Left renal pelvis (tissue), 4 donors: ENCODE data around the gene MRPS11. TPM values are rescaled to one million over a fixed set of nuclear protein-coding genes. Genes with fewer than 3 reads are reported as not detected.
"Not testable (repeated sequence)": the region's sequence is repeated elsewhere in the genome, so short reads cannot be mapped to it uniquely, and the experiment has no call there.

Experiments
- DNase-seq, 4 donors: peaks; one replicate each; pipeline ENCODE4 v3.0.0-alpha.2; 2013; ENCODE audit warnings: low read depth in 4 of 4, low spot score in 3 of 4
- polyA plus RNA-seq, 4 donors: library from polyadenylated mRNA; unstranded; fragments of 120-200 nt; gene quantifications; one replicate each; pipeline ENCODE4 v1.2.1, GENCODE V29; 2013; ENCODE audit not compliant: insufficient read length in 4 of 4

MRPS11 gene
- polyA plus RNA-seq, result 10 to 100 TPM; 28.9 to 55.9 (median 38.2) TPM

DNA sequence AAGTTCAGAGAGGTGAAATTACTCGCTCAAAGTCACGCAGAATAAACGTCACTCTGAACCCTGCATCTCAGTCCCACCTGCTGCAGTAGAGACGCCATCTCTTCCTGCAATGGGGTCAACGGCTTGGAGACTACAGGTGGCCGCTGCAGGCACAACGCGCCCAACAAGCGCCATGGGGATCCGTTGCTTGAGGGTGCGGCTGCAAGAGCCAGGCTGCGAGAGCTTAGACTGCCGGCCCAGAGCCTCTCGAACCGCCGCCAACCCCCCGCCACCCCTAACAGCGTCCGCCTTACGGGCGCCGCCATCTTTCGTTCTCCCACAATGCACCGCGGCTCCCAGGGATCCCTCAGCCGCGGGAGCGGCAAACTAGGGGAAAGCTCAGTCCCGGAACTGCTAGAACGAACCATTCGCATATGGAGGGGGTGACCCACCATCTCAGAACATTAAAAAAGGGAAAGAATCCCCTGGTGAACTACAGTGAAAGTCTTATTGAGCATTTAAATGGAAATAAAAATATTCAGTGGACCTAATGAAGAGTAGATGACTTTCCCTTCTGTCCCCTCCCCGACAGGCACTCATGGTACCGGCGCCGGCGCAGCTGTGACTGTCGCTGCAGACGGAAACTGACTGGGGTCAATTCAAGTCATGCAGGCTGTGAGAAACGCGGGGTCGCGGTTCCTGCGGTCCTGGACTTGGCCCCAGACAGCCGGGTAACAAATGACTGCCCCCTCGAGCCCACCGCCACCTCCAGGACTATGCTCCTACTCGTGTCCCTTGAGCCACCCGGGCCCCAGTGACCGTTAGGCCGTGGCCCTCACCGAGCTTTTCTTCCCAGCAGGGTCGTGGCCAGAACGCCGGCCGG, at the start of gene MRPS11, which contains the start of gene MRPL46:
MRPS11 (plus strand) TSS at position 636 of the 862 bp plus-strand sequence; CDS start at position 646, 10 bp downstream.
MRPL46 (minus strand) TSS at position 316 of the 862 bp plus-strand sequence; CDS start at position 305, 11 bp downstream.
- DNase-seq, result peak; percentile 87 to 88 (median 87)

DNA sequence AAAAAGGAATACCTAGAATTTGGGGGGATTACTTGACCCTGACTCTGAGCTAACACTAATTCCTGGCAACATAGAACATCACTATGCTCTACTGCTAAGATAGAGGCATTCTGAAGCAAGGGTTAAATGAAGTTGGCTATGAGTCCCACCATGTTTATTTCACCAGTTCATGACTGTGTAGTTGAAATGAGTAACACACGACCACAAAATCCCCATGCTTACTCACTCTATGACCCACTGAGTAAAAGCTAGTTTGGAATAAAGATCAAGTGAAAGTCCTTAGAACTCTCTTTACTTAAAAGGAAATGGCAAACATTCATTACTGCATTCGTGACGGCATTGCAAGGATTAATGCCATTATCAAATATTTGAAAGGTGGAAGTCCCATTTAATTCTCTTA, 47.7 kb upstream of the MRPS11 start:
- DNase-seq, result no peak

DNA sequence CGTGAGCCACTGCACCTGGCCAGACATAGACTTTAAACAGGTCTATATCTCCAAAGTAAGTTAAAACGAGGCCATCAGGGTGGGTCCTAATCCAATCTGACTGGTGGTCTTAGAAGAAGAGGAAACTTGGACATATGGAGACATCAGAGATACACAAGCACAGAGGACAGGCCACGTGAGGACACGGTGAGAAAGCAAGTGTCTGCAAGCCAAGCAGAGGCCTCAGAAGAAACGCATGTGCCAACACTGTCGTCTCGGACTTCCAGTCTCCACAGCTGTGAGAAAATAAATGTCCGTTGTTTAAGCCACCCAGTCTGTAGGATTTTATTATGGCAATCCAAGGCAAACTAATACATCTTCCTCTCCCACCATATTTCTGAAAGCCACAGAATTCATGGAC, 44.2 kb upstream of the MRPS11 start:
- no peak for DNase-seq

DNA sequence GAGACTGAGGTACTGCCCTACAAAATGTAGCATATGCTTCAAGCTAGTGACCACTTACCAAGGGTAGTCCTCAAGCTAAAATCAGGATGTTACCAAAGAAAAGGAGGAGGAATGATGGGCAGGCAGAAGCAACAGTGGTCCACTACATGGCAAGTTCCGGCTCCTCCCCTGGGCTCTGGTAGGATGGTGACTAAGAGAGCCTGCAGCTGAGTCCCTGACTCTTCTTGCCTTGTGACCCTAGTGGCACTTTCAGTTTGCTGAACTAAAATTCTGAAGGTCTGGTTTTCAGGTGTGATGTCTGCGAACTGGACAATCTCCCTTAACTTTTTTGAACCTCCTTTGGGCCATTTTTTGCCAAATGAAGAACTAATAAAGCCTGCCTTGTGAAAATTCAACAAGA, 41.2 kb upstream of the MRPS11 start:
- no peak for DNase-seq

GRCh38 chr15:88428053-88428452, 39.5 kb upstream of the MRPS11 start:
- no peak for DNase-seq

GRCh38 chr15:88428805-88429605, 38.5 kb upstream of the MRPS11 start:
- DNase-seq, result no peak

GRCh38 chr15:88430051-88430450, 37.5 kb upstream of the MRPS11 start:
- no peak for DNase-seq

DNA sequence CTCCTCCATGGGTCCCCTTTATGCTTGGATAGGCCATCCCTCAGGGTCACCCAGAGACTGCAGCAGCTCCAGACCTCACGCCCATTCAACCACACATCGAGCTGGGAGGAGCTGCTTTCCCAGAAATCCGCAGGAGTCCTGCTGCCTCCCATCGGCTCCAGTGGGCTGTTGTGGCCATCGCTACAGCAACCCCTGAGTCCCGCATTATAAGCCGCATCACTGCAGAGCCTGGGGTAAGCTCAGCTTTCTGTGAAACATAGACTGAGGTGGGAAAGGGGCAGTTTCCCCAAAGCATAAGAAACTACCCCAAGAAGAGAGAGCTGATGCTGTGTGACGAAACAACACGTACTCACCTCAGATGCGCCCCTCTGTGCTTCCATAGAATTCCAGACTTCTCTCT, 36.1 kb upstream of the MRPS11 start:
- no peak for DNase-seq

GRCh38 chr15:88433046-88433685, 34.3 kb upstream of the MRPS11 start:
- no peak for DNase-seq

DNA sequence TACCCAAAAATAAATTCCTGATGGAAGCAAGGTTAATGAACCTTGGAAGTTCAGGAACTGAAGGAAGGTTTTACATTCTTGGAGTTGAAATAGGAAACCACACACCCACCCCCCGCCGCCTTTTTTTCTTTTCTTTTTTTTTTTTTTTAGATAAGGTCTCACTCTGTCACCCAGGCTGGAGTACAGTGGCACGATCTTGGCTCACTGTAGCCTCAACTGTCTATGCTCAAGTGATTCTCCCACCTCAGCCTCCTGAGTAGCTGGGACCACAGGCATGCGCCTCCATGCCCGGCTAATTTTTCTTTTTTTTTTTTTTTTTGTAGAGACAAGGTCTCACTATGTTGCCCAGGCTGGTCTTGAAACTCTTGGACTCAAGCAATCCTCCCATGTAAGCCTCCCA, 33.4 kb upstream of the MRPS11 start:
- not testable (repeated sequence) for DNase-seq

- no peak for DNase-seq
Observed at GRCh38 chr15:88438181-88438580, 29.3 kb upstream of the MRPS11 start.

DNA sequence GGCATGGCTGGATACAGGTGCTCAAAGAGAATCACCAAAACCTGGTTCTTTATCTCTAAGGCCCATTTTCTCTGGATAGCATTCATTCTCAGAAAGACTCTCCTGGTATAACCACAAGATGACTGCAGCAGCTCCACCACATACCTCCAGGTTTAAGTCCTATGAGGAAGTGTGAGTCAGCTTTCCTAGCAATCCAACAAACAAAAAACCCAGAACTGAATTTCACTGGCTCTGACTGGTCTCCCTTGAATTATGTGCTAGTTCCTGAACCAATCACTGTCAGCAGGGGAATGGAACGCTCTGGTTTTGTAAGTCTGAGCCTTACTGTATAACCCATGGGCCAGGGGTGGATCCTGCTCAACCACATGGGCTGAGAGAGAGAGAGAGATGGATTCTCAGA, 27.5 kb upstream of the MRPS11 start:
- DNase-seq, result no peak

DNA sequence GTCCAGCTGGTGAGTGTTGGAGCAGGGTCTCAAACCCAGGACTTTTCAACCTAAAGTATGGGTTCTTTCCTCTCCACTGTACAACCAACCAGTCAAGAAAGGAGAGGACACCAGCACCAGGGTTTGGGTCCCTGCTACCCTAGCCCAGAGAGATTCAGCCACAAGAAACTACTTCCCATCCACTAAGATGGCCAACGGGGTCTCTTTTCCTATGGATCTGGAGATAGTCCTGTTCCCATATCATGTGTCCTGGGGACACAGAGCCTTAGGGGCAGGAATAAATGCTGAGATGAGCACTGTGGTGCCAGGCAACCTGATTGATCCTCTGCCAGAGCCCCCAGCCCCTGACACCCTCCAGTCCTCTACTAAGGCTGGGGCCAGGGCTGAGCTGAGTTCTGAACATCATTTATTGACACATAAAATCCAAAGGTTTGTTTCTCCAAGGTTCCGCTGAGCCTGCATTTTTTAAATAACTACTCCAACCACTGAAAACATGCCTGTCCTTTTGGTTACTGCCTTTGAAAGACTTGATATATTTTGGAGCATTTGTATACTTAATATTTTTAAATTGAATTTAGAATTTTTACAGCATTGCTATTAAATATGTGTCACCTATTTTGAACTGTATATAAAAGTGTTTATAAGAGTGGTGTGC, 26.3 kb upstream of the MRPS11 start:
- DNase-seq, result no peak

DNA sequence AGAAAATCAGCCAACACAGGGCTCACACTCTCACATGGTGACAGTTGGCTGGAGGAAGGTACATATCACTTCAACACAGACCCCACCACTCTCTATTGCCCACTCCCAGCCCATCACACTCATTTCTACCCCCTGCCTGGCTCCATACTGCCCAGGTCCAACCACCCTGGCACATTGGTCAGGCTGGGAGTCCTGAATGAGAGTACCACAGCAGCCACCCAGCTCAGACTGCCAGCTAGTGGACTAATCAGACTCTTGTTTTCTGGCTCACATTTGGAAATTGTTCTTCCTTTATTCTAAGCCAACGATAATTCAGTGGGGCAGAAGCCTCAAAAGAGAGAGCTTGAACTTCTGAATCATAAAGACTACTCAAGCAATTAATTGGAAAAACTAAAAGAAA, 20.3 kb upstream of the MRPS11 start:
- DNase-seq, result no peak

GRCh38 chr15:88447741-88448140, 19.8 kb upstream of the MRPS11 start:
- no peak for DNase-seq

GRCh38 chr15:88448991-88449461, 18.5 kb upstream of the MRPS11 start:
- no peak for DNase-seq

DNA sequence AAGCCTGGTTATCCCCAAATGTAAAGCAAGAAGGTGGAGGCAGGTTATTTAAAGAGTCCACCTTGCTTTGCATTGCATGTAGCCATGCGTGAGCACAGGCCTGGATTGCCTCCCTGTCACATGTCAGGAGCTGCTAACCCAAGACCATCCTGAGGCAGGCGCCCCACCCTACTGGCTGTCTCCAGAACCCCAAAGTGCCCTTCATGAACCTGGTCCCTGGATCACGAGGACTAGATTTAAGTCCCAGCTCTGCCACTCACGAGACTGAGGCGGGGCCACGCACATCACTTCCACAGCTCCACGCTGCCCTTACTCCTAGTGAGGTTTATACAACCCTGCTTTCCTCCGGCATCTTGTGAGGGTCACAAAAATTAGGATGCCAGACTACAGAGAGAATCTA, 17.9 kb upstream of the MRPS11 start:
- DNase-seq, result no peak

DNA sequence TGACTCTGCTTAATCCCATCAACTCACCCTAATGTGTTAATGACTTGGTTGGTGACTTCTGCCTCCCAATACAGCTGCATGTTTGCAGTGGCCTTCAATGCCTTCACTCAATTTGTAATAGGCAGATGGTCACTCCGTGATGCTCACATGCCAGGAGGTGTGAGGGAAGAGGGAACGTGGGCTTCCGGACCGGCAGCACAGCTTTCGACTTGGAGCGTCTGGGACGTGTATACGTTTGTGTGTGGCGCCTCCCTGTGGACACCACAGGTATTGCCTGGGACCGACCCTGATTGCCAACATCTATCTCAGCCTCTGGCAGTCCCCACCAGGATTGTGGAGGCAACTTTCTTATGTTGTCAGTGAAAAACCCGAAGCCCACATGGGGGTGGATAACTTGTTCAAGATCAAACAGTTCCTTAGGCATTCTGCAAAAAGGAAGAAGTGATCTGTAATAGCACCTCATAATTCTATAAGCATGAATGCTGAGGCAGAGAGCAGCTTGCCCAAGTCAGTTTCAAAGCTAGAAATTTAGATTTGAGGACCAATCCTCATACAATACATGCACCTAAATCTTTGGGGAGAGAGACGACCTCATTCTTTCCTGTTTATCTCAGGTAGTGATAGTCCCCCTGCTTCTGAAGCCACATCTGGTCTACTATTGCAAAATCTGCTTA, 17.2 kb upstream of the MRPS11 start:
- DNase-seq, result no peak

- no peak for DNase-seq
Observed at GRCh38 chr15:88453651-88454050, 13.9 kb upstream of the MRPS11 start.

DNA sequence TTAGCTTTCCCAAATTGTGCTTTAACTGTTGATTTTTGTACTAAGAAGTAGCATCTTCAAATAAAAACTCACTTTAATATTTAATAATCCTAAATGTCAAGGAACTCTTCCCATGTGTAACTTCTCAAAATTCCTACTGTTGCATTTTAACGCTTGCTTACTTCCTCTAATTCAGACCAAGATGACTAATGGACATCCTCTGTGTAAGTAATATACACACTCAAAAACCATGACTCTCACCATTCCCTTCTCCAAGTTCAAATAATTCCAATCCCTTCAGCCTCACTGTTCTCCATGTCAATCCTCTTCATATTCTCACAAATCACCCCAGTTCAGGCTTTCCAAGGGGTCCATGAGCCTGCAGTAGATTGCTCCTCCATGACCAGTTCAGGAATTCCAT, 13.3 kb upstream of the MRPS11 start:
- DNase-seq, result no peak
